Stimulated activated CD8-positive, alpha-beta memory T cell treated with anti-CD3 and anti-CD28 coated beads, Interleukin-12 subunit alpha, Interleukin-12 subunit beta, amount 100 ng/mL, for 24 hours (primary cell): ENCODE results near the gene PROKR1.
"Not testable (repeated sequence)": the region's sequence is repeated elsewhere in the genome, so short reads cannot be mapped to it uniquely, and the experiment has no call there.

Experiments used
- DNase-seq: peaks from one replicate; pipeline ENCODE4 v3.0.0-alpha.2; 2020; ENCODE audit errors: extremely low read depth

Gene PROKR1

GRCh38 chr2:68658266-68658665 lies 14.9 kb downstream of the PROKR1 start:
- DNase-seq = no peak

GRCh38 chr2:68659081-68659480 lies 15.7 kb downstream of the PROKR1 start:
- no peak for DNase-seq

GRCh38 chr2:68660658-68661057 lies 17.3 kb downstream of the PROKR1 start:
- DNase-seq = no peak

- no peak for DNase-seq
These were observed 19.1 kb downstream of the PROKR1 start for GRCh38 chr2:68662466-68662865.

GRCh38 chr2:68663371-68664156 lies 20.2 kb downstream of the PROKR1 start:
- no peak for DNase-seq

GRCh38 chr2:68667371-68667770 lies 24.0 kb downstream of the PROKR1 start:
- DNase-seq = no peak

- DNase-seq = no peak
These were observed 26.3 kb downstream of the PROKR1 start for GRCh38 chr2:68669651-68670050.

- no peak for DNase-seq
These were observed 28.6 kb downstream of the PROKR1 start for GRCh38 chr2:68671961-68672360.

- DNase-seq = no peak
These were observed 30.3 kb downstream of the PROKR1 start for GRCh38 chr2:68673631-68674030.

- no peak for DNase-seq
These were observed 32.1 kb downstream of the PROKR1 start for GRCh38 chr2:68675470-68675869.

- not testable (repeated sequence) for DNase-seq
These were observed 34.5 kb downstream of the PROKR1 start for GRCh38 chr2:68677837-68678236.

- DNase-seq = not testable (repeated sequence)
These were observed 36.0 kb downstream of the PROKR1 start for GRCh38 chr2:68679166-68679916.

GRCh38 chr2:68679917-68680267 lies 36.5 kb downstream of the PROKR1 start:
- not testable (repeated sequence) for DNase-seq

- no peak for DNase-seq
These were observed 40.8 kb downstream of the PROKR1 start for GRCh38 chr2:68684197-68684596.

- no peak for DNase-seq
These were observed 42.8 kb downstream of the PROKR1 start for GRCh38 chr2:68686178-68686577.

GRCh38 chr2:68687018-68687417 lies 43.6 kb downstream of the PROKR1 start:
- no peak for DNase-seq

- no peak for DNase-seq
These were observed 46.5 kb downstream of the PROKR1 start for GRCh38 chr2:68689553-68690537.

GRCh38 chr2:68690851-68691250 lies 47.5 kb downstream of the PROKR1 start:
- DNase-seq = no peak

- no peak for DNase-seq
These were observed 49.1 kb downstream of the PROKR1 start for GRCh38 chr2:68692511-68692910.

- DNase-seq = no peak
These were observed 50.6 kb downstream of the PROKR1 start for GRCh38 chr2:68693951-68694350.

- no peak for DNase-seq
These were observed 52.6 kb downstream of the PROKR1 start for GRCh38 chr2:68695971-68696370.

- DNase-seq = no peak
These were observed 53.2 kb downstream of the PROKR1 start for GRCh38 chr2:68696554-68696953.
